ENCODE data around the gene LEFTY2.
"Not testable (repeated sequence)": the region's sequence is repeated elsewhere in the genome, so short reads cannot be mapped to it uniquely, and the experiment has no call there.

DNA sequence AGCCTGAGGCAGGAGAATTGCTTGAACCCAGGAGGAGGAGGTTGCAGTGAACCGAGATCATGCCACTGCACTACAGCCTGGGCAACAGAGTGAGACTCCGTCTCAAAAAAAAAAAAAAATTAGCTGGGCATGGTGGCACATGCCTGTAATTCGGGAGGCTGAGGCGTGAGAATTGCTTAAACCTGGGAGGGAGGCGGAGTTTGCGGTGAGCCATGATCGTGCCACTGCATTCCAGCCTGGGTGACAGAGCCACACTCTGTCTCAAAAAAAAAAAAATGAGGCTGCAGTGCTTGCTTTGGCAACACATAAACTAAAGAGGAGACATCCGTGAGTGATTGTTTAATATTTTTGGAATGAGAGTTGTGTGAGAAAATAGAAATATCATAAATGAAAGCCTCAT lies 4.9 kb downstream of the LEFTY2 start:
- TF ChIP-seq, protein P1, sequence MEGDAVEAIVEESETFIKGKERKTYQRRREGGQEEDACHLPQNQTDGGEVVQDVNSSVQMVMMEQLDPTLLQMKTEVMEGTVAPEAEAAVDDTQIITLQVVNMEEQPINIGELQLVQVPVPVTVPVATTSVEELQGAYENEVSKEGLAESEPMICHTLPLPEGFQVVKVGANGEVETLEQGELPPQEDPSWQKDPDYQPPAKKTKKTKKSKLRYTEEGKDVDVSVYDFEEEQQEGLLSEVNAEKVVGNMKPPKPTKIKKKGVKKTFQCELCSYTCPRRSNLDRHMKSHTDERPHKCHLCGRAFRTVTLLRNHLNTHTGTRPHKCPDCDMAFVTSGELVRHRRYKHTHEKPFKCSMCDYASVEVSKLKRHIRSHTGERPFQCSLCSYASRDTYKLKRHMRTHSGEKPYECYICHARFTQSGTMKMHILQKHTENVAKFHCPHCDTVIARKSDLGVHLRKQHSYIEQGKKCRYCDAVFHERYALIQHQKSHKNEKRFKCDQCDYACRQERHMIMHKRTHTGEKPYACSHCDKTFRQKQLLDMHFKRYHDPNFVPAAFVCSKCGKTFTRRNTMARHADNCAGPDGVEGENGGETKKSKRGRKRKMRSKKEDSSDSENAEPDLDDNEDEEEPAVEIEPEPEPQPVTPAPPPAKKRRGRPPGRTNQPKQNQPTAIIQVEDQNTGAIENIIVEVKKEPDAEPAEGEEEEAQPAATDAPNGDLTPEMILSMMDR (IDR thresholded peaks at IDR 0.05; ENCODE audit: low read length), result not testable (repeated sequence)
- not testable (repeated sequence) for TF ChIP-seq EZH2 (optimal IDR thresholded peaks at IDR 0.05; ENCODE audit: low read depth, low read length)

Data from MM.1S (cell line).